ENCODE measurements around the gene UBE2J2.

UBE2J2 gene

DNA sequence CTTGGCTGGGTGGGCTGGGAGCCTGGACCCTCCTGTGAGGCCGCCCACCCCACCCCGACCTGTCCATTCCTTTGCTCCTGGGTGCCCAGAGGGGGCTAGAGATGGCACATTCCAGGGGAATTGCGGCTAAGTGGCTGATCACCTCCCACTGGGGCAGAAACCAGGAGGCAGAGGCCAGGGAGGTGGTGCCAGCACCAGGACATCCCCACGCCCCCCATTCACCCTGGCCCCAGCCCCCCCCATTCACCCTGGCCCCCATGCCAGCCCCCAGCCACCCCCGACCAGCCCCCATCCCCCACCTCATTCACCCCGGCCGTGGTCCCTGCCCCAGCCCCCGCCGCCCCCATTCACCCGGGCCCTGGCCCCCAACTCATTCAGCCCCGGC is 33.3 kb downstream of the UBE2J2 start:
- POLR2A ChIA-PET: no interaction called here
- TF ChIP-seq TARDBP (IDR thresholded peaks at IDR 0.05): no peak
- no peak for TF ChIP-seq HDGF (IDR thresholded peaks at IDR 0.05; ENCODE audit: borderline replicate concordance)
- no peak for TF ChIP-seq ARNT (IDR thresholded peaks at IDR 0.05)
- TF ChIP-seq SUZ12 (IDR thresholded peaks at IDR 0.05): no peak
- TF ChIP-seq FOXA1 (IDR thresholded peaks at IDR 0.05): no peak
- CTCF ChIA-PET: no interaction called here
- DNase-seq (ENCODE audit: extremely low spot score): no peak

DNA sequence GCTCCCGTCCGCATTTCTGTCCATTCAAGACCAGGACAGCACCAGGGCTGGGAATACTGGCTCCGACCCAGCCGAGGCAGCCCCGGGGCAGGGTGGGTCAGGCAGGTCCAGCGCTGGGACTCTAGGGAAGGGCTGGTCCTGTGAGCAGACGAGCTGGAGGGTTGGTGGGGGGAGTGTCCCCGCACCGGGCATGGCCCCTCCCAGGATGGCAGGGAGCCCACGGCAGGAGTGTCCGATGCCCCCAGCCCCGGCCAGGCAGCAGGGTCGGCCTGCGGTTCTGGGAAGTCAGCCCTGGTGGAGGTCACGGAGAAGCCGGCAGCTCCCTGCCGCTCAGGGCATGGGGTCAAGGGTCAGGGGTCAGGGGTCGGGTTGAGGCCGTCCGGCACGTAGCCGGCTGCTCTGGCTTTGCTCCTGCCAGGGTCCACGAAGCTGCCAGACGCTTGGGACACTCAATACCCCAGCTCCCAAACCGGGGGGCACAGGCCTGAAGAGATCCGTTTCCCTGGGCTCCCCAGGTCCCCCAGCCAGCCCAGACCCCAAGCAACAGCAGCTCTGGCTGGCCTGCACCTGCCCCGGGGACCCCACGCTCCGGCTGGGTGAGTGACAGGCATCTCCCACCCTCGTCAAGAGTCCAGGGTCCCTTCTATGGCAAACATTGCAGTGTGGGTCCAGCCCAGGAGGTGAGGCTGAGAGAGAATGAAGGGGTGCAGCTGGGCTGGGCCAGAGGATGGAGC is 33.9 kb downstream of the UBE2J2 start:
- POLR2A ChIA-PET: interaction anchor here (0.9 to 1.0 kb wide), 2 partner anchors 8 to 92 kb away, joined by 3 to 4 read pairs; no protein-coding TSS in a partner anchor
- DNase-seq (ENCODE audit: extremely low spot score): no peak
- CTCF ChIA-PET: no interaction called here
- TF ChIP-seq LEF1 (IDR thresholded peaks at IDR 0.05; ENCODE audit: borderline replicate concordance) (no peak), HDGF (IDR thresholded peaks at IDR 0.05; ENCODE audit: borderline replicate concordance) (no peak), L3MBTL2 (conservative IDR thresholded peaks at IDR 0.05) (no peak), BHLHE40 (IDR thresholded peaks at IDR 0.05; ENCODE audit: borderline replicate concordance) (no peak), ELF4 (IDR thresholded peaks at IDR 0.05) (no peak), SP1 (IDR thresholded peaks at IDR 0.05) (no peak), TARDBP (IDR thresholded peaks at IDR 0.05) (no peak)

DNA sequence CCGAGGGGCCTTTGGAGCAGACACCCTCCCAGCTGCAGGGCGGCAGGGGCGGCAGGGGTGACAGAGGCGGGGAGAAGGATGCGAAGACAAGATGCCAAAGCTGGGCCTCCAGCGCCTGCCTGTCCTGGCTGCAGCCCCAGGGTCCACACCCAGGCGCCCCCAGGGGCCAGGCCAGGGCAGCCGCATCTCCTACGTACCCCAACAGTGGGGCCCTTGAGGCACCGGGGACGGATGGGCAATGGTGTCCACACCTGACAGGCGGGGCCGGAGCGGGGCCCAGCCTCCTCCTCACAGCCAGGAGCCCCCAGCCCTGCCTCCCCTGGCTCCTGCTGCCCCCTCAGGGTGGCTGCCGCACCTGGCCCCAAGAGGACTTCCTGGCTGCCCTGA is 34.4 kb downstream of the UBE2J2 start:
- ChIA-PET POLR2A (interaction anchor here (0.9 to 1.0 kb wide), 2 partner anchors 9 to 91 kb away, joined by 3 to 4 read pairs; no protein-coding TSS in a partner anchor), CTCF (no interaction called here)
- TF ChIP-seq LEF1 (IDR thresholded peaks at IDR 0.05; ENCODE audit: borderline replicate concordance): no peak
- no peak for TF ChIP-seq SP1 (IDR thresholded peaks at IDR 0.05)
- TF ChIP-seq TARDBP (IDR thresholded peaks at IDR 0.05): no peak
- TF ChIP-seq L3MBTL2 (conservative IDR thresholded peaks at IDR 0.05): no peak
- no peak for TF ChIP-seq BHLHE40 (IDR thresholded peaks at IDR 0.05; ENCODE audit: borderline replicate concordance)
- no peak for TF ChIP-seq ELF4 (IDR thresholded peaks at IDR 0.05)
- TF ChIP-seq, protein P1, sequence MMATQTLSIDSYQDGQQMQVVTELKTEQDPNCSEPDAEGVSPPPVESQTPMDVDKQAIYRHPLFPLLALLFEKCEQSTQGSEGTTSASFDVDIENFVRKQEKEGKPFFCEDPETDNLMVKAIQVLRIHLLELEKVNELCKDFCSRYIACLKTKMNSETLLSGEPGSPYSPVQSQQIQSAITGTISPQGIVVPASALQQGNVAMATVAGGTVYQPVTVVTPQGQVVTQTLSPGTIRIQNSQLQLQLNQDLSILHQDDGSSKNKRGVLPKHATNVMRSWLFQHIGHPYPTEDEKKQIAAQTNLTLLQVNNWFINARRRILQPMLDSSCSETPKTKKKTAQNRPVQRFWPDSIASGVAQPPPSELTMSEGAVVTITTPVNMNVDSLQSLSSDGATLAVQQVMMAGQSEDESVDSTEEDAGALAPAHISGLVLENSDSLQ (IDR thresholded peaks at IDR 0.05): no peak
- no peak for TF ChIP-seq ARNT (IDR thresholded peaks at IDR 0.05)
- no peak for TF ChIP-seq SUZ12 (IDR thresholded peaks at IDR 0.05)
- no peak for TF ChIP-seq CTBP1 (IDR thresholded peaks at IDR 0.05; ENCODE audit: borderline replicate concordance)
- TF ChIP-seq FOXK2 (IDR thresholded peaks at IDR 0.05): no peak
- TF ChIP-seq FOXA1 (IDR thresholded peaks at IDR 0.05): no peak
- TF ChIP-seq ZNF384 (IDR thresholded peaks at IDR 0.05): no peak
- TF ChIP-seq NFRKB (IDR thresholded peaks at IDR 0.05): no peak
- TF ChIP-seq HDGF (IDR thresholded peaks at IDR 0.05; ENCODE audit: borderline replicate concordance): no peak
- no peak for TF ChIP-seq FOXM1 (IDR thresholded peaks at IDR 0.05; ENCODE audit: borderline replicate concordance)
- no peak for DNase-seq (ENCODE audit: extremely low spot score)

DNA sequence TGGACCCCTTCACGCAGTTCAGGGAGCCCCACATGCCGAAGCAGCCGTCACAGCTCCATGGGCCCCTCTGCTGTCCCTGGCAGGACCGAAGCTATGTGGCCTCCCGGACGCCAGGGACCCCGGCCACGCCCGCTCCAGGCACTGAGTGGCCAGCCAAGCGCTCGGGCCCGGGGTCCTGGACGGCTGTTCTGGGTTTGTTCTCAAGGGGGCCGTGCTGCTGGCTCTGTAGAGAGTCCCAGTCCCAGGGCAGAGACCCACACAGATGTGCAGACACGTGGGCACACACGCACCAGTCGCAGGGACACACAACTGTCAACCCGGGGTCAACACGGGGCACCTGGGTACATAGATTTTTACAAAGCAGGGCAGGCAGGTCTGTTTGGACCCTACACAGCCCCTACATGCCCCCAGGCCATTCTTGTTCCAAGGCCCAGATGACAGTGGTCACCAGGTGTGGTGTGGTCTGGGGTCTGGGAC is 34.9 kb downstream of the UBE2J2 start:
- DNase-seq (ENCODE audit: extremely low spot score): no peak
- CTCF ChIA-PET: no interaction called here
- no peak for TF ChIP-seq HDGF (IDR thresholded peaks at IDR 0.05; ENCODE audit: borderline replicate concordance)
- no peak for TF ChIP-seq TARDBP (IDR thresholded peaks at IDR 0.05)
- TF ChIP-seq CTBP1 (IDR thresholded peaks at IDR 0.05; ENCODE audit: borderline replicate concordance): no peak
- TF ChIP-seq, protein P1 (IDR thresholded peaks at IDR 0.05): no peak
- no peak for TF ChIP-seq FOXA1 (IDR thresholded peaks at IDR 0.05)
- TF ChIP-seq FOXK2 (IDR thresholded peaks at IDR 0.05): no peak
- no peak for TF ChIP-seq SP1 (IDR thresholded peaks at IDR 0.05)
- TF ChIP-seq NFRKB (IDR thresholded peaks at IDR 0.05): no peak
- TF ChIP-seq BHLHE40 (IDR thresholded peaks at IDR 0.05; ENCODE audit: borderline replicate concordance): no peak
- no peak for TF ChIP-seq LEF1 (IDR thresholded peaks at IDR 0.05; ENCODE audit: borderline replicate concordance)
- TF ChIP-seq SUZ12 (IDR thresholded peaks at IDR 0.05): no peak
- TF ChIP-seq L3MBTL2 (conservative IDR thresholded peaks at IDR 0.05): no peak
- no peak for TF ChIP-seq ARNT (IDR thresholded peaks at IDR 0.05)
- TF ChIP-seq ZNF384 (IDR thresholded peaks at IDR 0.05): no peak
- TF ChIP-seq ELF4 (IDR thresholded peaks at IDR 0.05): no peak
- no peak for TF ChIP-seq FOXM1 (IDR thresholded peaks at IDR 0.05; ENCODE audit: borderline replicate concordance)
- POLR2A ChIA-PET: interaction anchor here (0.9 to 1.0 kb wide), 2 partner anchors 9 to 91 kb away, joined by 3 to 4 read pairs; no protein-coding TSS in a partner anchor

DNA sequence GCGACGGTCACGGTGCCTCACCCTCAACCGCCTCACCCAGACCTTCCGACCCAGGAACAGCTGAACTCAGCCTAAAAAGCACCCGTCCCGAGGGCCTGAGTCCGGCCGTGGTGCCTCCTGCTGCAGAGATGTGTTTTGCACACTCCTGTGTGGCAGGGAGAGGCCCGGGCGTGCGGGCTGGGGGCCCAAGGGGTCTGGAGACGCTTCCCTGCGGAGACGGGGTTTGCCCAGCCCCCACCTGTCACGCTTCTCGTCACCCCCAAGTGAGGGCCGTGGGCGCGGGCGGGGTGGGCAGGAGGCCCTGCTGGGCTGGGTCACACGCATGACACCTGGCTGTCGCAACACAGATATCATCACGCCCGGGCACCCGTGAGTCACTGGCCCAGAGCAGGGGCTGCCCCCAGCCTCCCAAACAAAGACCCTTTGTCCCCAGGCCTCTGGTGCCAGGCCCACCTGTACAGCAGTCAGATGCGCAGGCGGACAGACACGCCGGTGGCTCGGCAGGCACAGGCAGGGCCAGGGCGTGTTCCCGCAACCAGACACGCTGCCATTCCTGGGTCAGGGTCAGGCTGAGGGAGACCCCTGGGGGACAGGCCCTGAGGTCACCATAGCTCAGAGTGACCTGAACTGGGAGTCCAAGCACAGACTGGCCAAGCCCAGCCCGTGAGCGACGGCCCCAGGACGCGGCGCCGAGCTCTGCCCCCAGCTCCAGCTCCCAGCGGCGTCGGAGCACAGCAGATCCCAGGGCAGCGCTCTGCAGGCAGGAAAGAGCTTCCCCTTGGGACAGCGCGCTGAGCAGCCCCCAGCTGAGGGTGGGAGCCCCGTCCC is 35.6 kb downstream of the UBE2J2 start:
- CTCF ChIA-PET: no interaction called here
- POLR2A ChIA-PET: no interaction called here
- TF ChIP-seq ZNF384 (IDR thresholded peaks at IDR 0.05) (no peak), CTBP1 (IDR thresholded peaks at IDR 0.05; ENCODE audit: borderline replicate concordance) (no peak), BHLHE40 (IDR thresholded peaks at IDR 0.05; ENCODE audit: borderline replicate concordance) (no peak), FOXM1 (IDR thresholded peaks at IDR 0.05; ENCODE audit: borderline replicate concordance) (no peak), FOXA1 (IDR thresholded peaks at IDR 0.05) (no peak), FOXK2 (IDR thresholded peaks at IDR 0.05) (no peak), ARNT (IDR thresholded peaks at IDR 0.05) (no peak), SUZ12 (IDR thresholded peaks at IDR 0.05) (no peak), HDGF (IDR thresholded peaks at IDR 0.05; ENCODE audit: borderline replicate concordance) (no peak), ELF4 (IDR thresholded peaks at IDR 0.05) (no peak), L3MBTL2 (conservative IDR thresholded peaks at IDR 0.05) (no peak), NFRKB (IDR thresholded peaks at IDR 0.05) (no peak), SP1 (IDR thresholded peaks at IDR 0.05) (no peak)
- no peak for DNase-seq (ENCODE audit: extremely low spot score)

Measured in HEK293T (cell line).